HG02943 (cell line): ENCODE measurements around the gene RHOH.
"Not testable (repeated sequence)": the region's sequence is repeated elsewhere in the genome, so short reads cannot be mapped to it uniquely, and the experiment has no call there.

Source experiments
- ATAC-seq: cut with Tn5 transposase; IDR thresholded peaks from one replicate; pipeline ENCODE4 v1.9.1; 2021; ENCODE audit warnings: mild to moderate bottlenecking, low read depth, moderate library complexity; ENCODE audit not compliant: unreplicated experiment

Gene RHOH

GRCh38 chr4:40196724-40197281 is at the start of gene RHOH:
Gene RHOH (plus strand): TSS chr4:40197031. CDS start chr4:40243387, 46,356 bp downstream.
- ATAC-seq, result no peak

GRCh38 chr4:40147490-40147889 is 49.3 kb upstream of the RHOH start:
- not testable (repeated sequence) for ATAC-seq

- ATAC-seq, result peak; percentile 58
Observed at GRCh38 chr4:40149960-40150385, 46.9 kb upstream of the RHOH start.

- ATAC-seq, result no peak
Observed at GRCh38 chr4:40150932-40151331, 45.9 kb upstream of the RHOH start.

GRCh38 chr4:40152637-40153036 is 44.2 kb upstream of the RHOH start:
- no peak for ATAC-seq

GRCh38 chr4:40157436-40157835 is 39.4 kb upstream of the RHOH start:
- ATAC-seq, result no peak

GRCh38 chr4:40160258-40160657 is 36.6 kb upstream of the RHOH start:
- no peak for ATAC-seq

- no peak for ATAC-seq
Observed at GRCh38 chr4:40164459-40164858, 32.4 kb upstream of the RHOH start.

- ATAC-seq, result no peak
Observed at GRCh38 chr4:40165916-40166315, 30.9 kb upstream of the RHOH start.

- ATAC-seq, result no peak
Observed at GRCh38 chr4:40168070-40168469, 28.8 kb upstream of the RHOH start.

- no peak for ATAC-seq
Observed at GRCh38 chr4:40170588-40170987, 26.2 kb upstream of the RHOH start.

GRCh38 chr4:40173470-40173875 is 23.4 kb upstream of the RHOH start:
- ATAC-seq, result no peak

GRCh38 chr4:40176602-40177001 is 20.2 kb upstream of the RHOH start:
- ATAC-seq, result no peak

GRCh38 chr4:40177591-40177990 is 19.2 kb upstream of the RHOH start:
- no peak for ATAC-seq

GRCh38 chr4:40178672-40179071 is 18.2 kb upstream of the RHOH start:
- ATAC-seq, result no peak

GRCh38 chr4:40179360-40179759 is 17.5 kb upstream of the RHOH start:
- no peak for ATAC-seq

GRCh38 chr4:40180356-40180755 is 16.5 kb upstream of the RHOH start:
- no peak for ATAC-seq

GRCh38 chr4:40182001-40182400 is 14.8 kb upstream of the RHOH start:
- no peak for ATAC-seq

GRCh38 chr4:40182954-40183353 is 13.9 kb upstream of the RHOH start:
- ATAC-seq, result no peak

- ATAC-seq, result no peak
Observed at GRCh38 chr4:40183615-40184411, 13.0 kb upstream of the RHOH start.

- no peak for ATAC-seq
Observed at GRCh38 chr4:40185830-40186664, 10.8 kb upstream of the RHOH start.
